Measurements from ENCODE around the gene GPX8.

DNA sequence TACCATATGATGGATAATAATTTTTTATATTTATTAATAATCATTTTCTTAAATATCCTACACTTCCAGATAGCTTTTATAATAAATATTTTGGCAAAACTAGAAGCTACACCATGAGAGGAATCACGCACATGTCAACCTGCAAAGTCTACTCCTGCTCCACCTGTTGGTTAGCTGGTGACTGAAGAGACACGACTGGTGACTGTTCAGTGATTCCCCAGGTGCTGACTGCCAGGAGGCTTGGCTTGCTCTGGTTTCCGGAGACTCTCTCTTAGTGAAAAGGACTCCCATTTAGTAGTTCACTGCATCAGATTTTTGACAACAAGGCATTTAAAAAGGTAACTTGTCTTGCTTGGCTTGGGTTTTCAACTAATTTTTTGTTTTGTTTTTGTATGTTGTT is 36.6 kb upstream of the GPX8 start:
- TF ChIP-seq, protein P1, sequence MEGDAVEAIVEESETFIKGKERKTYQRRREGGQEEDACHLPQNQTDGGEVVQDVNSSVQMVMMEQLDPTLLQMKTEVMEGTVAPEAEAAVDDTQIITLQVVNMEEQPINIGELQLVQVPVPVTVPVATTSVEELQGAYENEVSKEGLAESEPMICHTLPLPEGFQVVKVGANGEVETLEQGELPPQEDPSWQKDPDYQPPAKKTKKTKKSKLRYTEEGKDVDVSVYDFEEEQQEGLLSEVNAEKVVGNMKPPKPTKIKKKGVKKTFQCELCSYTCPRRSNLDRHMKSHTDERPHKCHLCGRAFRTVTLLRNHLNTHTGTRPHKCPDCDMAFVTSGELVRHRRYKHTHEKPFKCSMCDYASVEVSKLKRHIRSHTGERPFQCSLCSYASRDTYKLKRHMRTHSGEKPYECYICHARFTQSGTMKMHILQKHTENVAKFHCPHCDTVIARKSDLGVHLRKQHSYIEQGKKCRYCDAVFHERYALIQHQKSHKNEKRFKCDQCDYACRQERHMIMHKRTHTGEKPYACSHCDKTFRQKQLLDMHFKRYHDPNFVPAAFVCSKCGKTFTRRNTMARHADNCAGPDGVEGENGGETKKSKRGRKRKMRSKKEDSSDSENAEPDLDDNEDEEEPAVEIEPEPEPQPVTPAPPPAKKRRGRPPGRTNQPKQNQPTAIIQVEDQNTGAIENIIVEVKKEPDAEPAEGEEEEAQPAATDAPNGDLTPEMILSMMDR (IDR thresholded peaks at IDR 0.05): no peak
- TF ChIP-seq POLR2A (IDR thresholded peaks at IDR 0.05): no peak
